Cardiac muscle cell (in vitro differentiated cells and primary cell): ENCODE data around the gene MLLT10. TPM values are rescaled to one million over a fixed set of nuclear protein-coding genes. Genes with fewer than 3 reads are reported as not detected.

Experiments
- DNase-seq, 2 donors: peaks; one replicate each; pipeline versions ENCODE4 v3.0.0 to v3.0.0-alpha.2; 2010 to 2017; ENCODE audit warnings: low read depth in 1 of 2, low spot score in 1 of 2
- H3K27ac ChIP-seq: fragments of 200-600 bp; sonication (generic); 2 replicates; pipeline ENCODE4 v1.5.1; 2016
- H3K27me3 ChIP-seq: fragments of 200-600 bp; sonication (generic); 2 replicates; pipeline ENCODE4 v1.6.0; 2016; ENCODE audit warnings: control low read depth
- H3K36me3 ChIP-seq: fragments of 200-600 bp; sonication (generic); 2 replicates; pipeline ENCODE4 v1.5.1; 2016; ENCODE audit warnings: control low read depth
- H3K4me1 ChIP-seq: fragments of 200-600 bp; sonication (generic); 2 replicates; pipeline ENCODE4 v1.8.1; 2017; ENCODE audit warnings: low read depth, mild to moderate bottlenecking, mixed run types
- H3K4me3 ChIP-seq: fragments of 200-600 bp; sonication (generic); 2 replicates; pipeline ENCODE4 v1.5.1; 2016; ENCODE audit warnings: mild to moderate bottlenecking
- H3K9me3 ChIP-seq: fragments of 200-600 bp; sonication (generic); 2 replicates; pipeline ENCODE4 v1.5.1; 2017; ENCODE audit warnings: low read depth, mild to moderate bottlenecking, control low read depth
- polyA plus RNA-seq: library from polyadenylated mRNA; unstranded; fragments of >200 nt; fragmentation: Nextera tagmentation; extraction: Ambion mirVana; gene quantifications from 2 replicates; pipeline ENCODE4 v1.2.1, GENCODE V29; 2016
- total RNA-seq: library from RNA; depleted of rRNA; stranded (reverse); fragments of >200 nt; gene quantifications from 2 replicates; pipeline ENCODE4 v1.2.3, GENCODE V29; 2016
- TF ChIP-seq, protein P1 (sequence below): IDR thresholded peaks from 2 replicates; pipeline ENCODE4 v1.5.1; 2012; ENCODE audit warnings: low read depth, mild to moderate bottlenecking, low read length

MLLT10 gene
- total and polyA plus RNA-seq, 2 experiments from 2014 or later = 38.4 to 40.6 TPM

DNA sequence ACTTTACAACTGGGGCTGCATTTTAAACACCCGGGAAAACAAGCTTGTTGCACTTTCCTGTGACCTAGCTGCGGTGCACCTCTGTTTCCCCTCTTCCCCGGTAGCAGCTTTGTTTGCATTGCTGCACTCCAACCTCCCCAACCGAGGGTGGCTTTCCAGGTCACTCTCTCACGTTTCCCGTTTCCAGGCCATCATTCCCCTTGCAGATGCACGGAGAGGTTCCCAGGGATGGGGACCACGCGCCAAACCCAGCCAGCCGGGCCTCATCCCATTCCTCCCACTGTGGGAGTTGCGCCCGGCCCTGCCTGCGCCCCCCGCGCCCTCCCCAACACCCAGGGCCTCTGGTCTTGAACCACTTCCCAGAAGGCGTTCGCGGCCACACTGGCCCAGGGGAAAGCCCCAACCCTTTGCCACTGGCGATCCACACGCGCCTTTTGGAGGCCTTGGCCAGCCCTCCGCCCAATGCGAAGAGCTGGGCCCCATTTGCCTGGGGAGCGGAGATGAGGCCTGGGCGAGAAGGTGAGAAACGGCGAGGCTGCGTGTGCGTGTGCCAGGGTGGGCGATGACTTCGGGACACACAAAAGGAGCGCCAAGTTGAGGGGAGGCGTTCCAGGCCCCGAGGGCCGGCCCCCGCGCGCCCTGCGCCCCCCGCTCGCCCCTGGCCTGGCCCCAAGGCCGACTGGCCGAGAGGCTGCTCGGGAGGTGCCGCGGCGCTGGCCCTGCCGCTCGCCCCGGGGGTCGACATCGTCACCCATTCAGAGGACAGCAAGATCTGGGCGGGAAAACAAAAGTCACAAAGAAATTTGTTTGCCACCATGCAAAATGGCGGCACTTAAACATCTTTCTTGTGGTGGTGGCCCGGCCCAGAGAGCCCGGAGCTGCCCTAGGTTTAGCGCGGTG lies 24.4 kb upstream of the MLLT10 start:
- TF ChIP-seq, protein P1, sequence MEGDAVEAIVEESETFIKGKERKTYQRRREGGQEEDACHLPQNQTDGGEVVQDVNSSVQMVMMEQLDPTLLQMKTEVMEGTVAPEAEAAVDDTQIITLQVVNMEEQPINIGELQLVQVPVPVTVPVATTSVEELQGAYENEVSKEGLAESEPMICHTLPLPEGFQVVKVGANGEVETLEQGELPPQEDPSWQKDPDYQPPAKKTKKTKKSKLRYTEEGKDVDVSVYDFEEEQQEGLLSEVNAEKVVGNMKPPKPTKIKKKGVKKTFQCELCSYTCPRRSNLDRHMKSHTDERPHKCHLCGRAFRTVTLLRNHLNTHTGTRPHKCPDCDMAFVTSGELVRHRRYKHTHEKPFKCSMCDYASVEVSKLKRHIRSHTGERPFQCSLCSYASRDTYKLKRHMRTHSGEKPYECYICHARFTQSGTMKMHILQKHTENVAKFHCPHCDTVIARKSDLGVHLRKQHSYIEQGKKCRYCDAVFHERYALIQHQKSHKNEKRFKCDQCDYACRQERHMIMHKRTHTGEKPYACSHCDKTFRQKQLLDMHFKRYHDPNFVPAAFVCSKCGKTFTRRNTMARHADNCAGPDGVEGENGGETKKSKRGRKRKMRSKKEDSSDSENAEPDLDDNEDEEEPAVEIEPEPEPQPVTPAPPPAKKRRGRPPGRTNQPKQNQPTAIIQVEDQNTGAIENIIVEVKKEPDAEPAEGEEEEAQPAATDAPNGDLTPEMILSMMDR = no peak
- peaks cover 81% of the 10 kb centered on the region for H3K4me1 ChIP-seq
- DNase-seq = peak in 1 of 2 donors; percentile 45

DNA sequence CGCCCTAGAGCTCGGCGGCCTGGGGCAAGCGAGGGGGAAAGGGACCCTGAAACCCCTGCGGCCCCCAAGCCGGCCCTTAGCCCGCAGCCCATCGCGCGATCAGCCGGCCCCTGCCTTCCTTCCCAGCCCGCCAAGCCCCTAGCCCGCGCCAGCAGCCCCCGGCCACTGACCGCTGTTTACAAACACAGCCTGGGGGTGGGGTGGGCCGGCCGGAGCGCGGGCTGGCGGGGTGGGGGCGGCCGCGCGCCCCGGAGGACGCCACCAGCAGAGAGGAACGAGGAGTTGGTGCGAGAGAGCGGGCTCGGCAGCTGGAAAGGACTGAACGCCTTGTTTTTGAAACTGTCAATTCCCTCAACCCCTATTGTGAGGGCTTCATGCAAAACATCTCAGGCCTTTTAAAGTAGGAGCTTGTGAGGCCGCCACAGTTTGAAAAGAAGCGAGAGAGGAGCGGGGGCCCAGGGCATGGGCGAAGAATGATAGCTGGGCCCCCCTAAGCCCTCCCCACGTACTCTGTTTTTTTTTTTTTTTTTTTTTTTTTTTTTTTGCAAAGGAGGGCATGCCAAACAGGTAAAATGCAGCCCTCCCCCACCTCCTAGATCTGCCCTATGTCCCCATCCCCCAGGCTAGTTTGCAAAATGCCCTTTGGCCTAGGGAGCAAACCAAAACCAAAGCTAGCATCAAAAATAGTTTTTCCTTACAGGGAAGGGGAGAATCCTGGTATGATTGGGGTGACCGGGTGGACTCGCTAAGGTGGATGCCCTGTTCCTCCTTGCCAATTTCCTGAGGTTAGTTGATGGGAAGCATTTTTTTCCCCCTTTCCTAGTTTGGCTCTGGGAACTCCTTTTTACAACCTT lies 23.6 kb upstream of the MLLT10 start:
- DNase-seq = peak in 1 of 2 donors; percentile 64
- Histone ChIP-seq H3K36me3 (no peaks in the 10 kb centered on the region), H3K9me3 (no peaks in the 10 kb centered on the region), H3K27ac (peak overlapping the region; percentile 95), H3K4me1 (peaks cover 72% of the 10 kb centered on the region), H3K27me3 (no peaks in the 10 kb centered on the region), H3K4me3 (peak overlapping the region; percentile 78)
- TF ChIP-seq, protein P1 = no peak

More for the DNA sequence above, 24.4 kb upstream of the MLLT10 start:
- peak overlapping the region; percentile 78 for H3K4me3 ChIP-seq
- H3K9me3 ChIP-seq = no peaks in the 10 kb centered on the region
- H3K36me3 ChIP-seq = no peaks in the 10 kb centered on the region
- H3K27me3 ChIP-seq = no peaks in the 10 kb centered on the region
- H3K27ac ChIP-seq = peak overlapping the region; percentile 95

DNA sequence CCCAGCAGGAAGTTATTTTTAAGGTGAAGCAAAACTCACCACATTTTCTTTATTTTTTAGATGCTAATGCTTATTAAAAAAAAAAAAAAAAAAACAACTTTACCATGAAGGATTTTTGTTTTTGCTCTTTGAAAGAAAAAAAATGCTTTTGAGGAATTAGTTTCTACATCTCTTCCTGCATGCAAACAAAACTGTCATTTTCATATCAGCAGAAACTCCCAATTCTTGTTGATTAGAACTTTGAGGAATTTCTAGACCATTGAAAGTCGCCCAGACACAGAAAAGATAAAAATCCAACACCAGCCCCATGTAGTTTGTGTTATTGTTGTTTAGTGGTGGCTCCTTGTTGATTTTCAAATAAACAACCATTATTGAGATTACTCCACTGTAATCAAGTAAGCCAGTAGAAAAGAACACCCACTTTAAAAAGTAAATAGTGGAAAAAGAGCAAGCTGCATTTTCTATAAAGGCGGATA lies 22.9 kb upstream of the MLLT10 start:
- Histone ChIP-seq H3K4me1 (peaks cover 65% of the 10 kb centered on the region), H3K36me3 (no peaks in the 10 kb centered on the region), H3K9me3 (no peaks in the 10 kb centered on the region), H3K4me3 (peak overlapping the region; percentile 78), H3K27ac (peak overlapping the region; percentile 95), H3K27me3 (no peaks in the 10 kb centered on the region)
- TF ChIP-seq, protein P1 = no peak
- DNase-seq = no peak

DNA sequence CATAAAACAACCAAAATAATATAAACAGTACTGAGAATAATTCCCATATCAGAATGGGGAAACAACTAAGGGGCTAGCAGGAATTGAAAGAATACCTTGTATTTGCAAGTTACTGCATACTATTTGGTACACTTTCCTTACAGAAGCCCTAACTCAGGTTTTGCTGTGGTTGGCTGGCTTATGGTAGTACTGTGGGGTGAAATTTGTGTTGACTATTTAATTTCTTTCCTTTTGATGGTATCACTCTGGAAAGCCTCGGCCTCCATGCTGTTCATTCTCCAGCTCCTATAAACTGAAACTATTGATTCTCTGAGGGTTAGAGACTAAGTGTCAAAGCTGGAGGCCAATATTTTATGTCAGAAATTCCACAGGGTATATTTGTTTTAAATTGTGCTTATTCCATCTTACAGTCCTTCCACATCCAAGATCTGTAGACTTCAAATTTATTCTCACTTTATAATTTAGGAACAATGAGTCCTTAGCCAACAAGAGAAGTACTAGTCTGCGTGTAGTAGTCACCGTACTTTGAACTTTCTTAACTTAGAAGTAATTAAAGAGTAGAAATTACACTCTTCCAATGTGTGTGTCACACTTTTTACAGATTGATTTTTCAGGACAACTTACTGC lies 22.0 kb upstream of the MLLT10 start:
- H3K9me3 ChIP-seq = no peaks in the 10 kb centered on the region
- H3K27me3 ChIP-seq = no peaks in the 10 kb centered on the region
- peak overlapping the region; percentile 95 for H3K27ac ChIP-seq
- DNase-seq = no peak
- H3K4me1 ChIP-seq = peaks cover 56% of the 10 kb centered on the region
- TF ChIP-seq, protein P1 = no peak
- peak overlapping the region; percentile 78 for H3K4me3 ChIP-seq
- H3K36me3 ChIP-seq = no peaks in the 10 kb centered on the region
